Gastroesophageal sphincter (tissue), 4 donors: ENCODE measurements around the gene LIX1. TPM values are rescaled to one million over a fixed set of nuclear protein-coding genes. Genes with fewer than 3 reads are reported as not detected.

ENCODE experiments used
- ATAC-seq: fragments of 150-250 bp; one replicate; pipeline ENCODE4 v1.9.1; 2016; ENCODE audit warnings: mild to moderate bottlenecking, moderate library complexity
- H3K27ac ChIP-seq, 4 donors: fragments of 200-600 bp; sonication (generic) in 3 of 4; 1 replicate in 3 of 4; 2 replicates in 1 of 4; pipeline ENCODE4 v1.5.1; 2016 to 2019
- H3K27me3 ChIP-seq: fragments of 200-600 bp; sonication (generic); one replicate; pipeline ENCODE4 v1.5.1; 2019
- H3K36me3 ChIP-seq, 2 donors: fragments of 200-600 bp; sonication (generic); one replicate each; pipeline ENCODE4 v1.5.1; 2019; ENCODE audit warnings: control low read depth in 1 of 2
- H3K4me1 ChIP-seq, 3 donors: fragments of 200-600 bp; sonication (generic); 1 replicate in 2 of 3; 2 replicates in 1 of 3; pipeline ENCODE4 v1.5.1; 2016 to 2019; ENCODE audit warnings: control low read depth in 2 of 3
- H3K4me3 ChIP-seq, 2 donors: fragments of 200-600 bp; sonication (generic); one replicate each; pipeline ENCODE4 v1.5.1; 2019; ENCODE audit warnings: mild to moderate bottlenecking in 1 of 2, moderate library complexity in 1 of 2
- H3K9me3 ChIP-seq, 3 donors: fragments of 200-600 bp; sonication (generic); one replicate each; pipeline ENCODE4 v1.5.1; 2017 to 2019; ENCODE audit warnings: control low read depth in 2 of 3
- CTCF ChIP-seq, 4 experiments: fragments of 200-600 bp in 2 of 4; fragments of 450-650 bp in 2 of 4; sonication (generic) in 1 of 4; IDR thresholded peaks; one replicate each; pipeline ENCODE4 v1.5.1; 2017 to 2019; ENCODE audit warnings: antibody characterized with exemption in 4 of 4, mild to moderate bottlenecking in 2 of 4, moderate library complexity in 2 of 4
- EP300 ChIP-seq: sonication (generic); formaldehyde crosslinking; IDR thresholded peaks from one replicate; pipeline ENCODE4 v1.6.1; 2017; ENCODE audit warnings: antibody characterized with exemption, mild to moderate bottlenecking
- POLR2A ChIP-seq, 2 donors: fragments of 450-650 bp; IDR thresholded peaks; one replicate each; pipeline ENCODE4 v1.6.1; 2017; ENCODE audit warnings: antibody characterized with exemption in 2 of 2, mild to moderate bottlenecking in 2 of 2, moderate library complexity in 1 of 2
- POLR2AphosphoS5 ChIP-seq: sonication (generic); formaldehyde crosslinking; IDR thresholded peaks from one replicate; pipeline ENCODE4 v1.6.1; 2017; ENCODE audit warnings: antibody characterized with exemption
- WGBS, 2 donors: methylation state at CpG; one replicate each; pipeline ENCODE4 v1.1.5; 2018; ENCODE audit warnings: low coverage in 1 of 2; 5-methylcytosine and 5-hydroxymethylcytosine counted together
- total RNA-seq, 4 donors: library from RNA; depleted of rRNA; stranded (reverse); fragments of >200 nt; gene quantifications; one replicate each; pipeline ENCODE4 v1.1.0, GENCODE V29; 2016

LIX1 gene
- total RNA-seq, 4 donors from 2014 or later, result 0.08 to 1.1 (median 0.67) TPM; not detected in 1

GRCh38 chr5:97111616-97112015 is 30.8 kb downstream of the LIX1 start:
- Histone ChIP-seq H3K9me3 (no peaks in the 10 kb centered on the region), H3K4me3 (no peak overlapping the region), H3K36me3 (no peaks in the 10 kb centered on the region), H3K27me3 (no peaks in the 10 kb centered on the region), H3K27ac (no peak overlapping the region), H3K4me1 (no peaks in the 10 kb centered on the region)
- 73 to 77% methylated on average over 4 of the region's 4 CpGs for WGBS, 2 donors
- no peak for TF ChIP-seq POLR2A (IDR thresholded peaks at IDR 0.05)
- no peak for TF ChIP-seq POLR2AphosphoS5
- no peak for TF ChIP-seq EP300
- TF ChIP-seq CTCF (IDR thresholded peaks at IDR 0.05), result no peak
- no peak for ATAC-seq

GRCh38 chr5:97111004-97111403 is 31.4 kb downstream of the LIX1 start:
- Histone ChIP-seq H3K27me3 (no peaks in the 10 kb centered on the region), H3K27ac (no peak overlapping the region), H3K36me3 (no peaks in the 10 kb centered on the region), H3K4me1 (no peaks in the 10 kb centered on the region), H3K9me3 (no peaks in the 10 kb centered on the region), H3K4me3 (no peak overlapping the region)
- TF ChIP-seq EP300 (no peak), CTCF (IDR thresholded peaks at IDR 0.05) (no peak), POLR2A (IDR thresholded peaks at IDR 0.05) (no peak), POLR2AphosphoS5 (no peak)
- WGBS, 2 donors, result 83 to 89% methylated on average over 5 of the region's 5 CpGs
- no peak for ATAC-seq

- WGBS, 2 donors, result 85 to 93% methylated on average over 6 to 7 of the region's 7 CpGs
- Histone ChIP-seq H3K27me3 (no peaks in the 10 kb centered on the region), H3K4me1 (no peaks in the 10 kb centered on the region), H3K4me3 (no peak overlapping the region), H3K36me3 (no peaks in the 10 kb centered on the region), H3K9me3 (no peaks in the 10 kb centered on the region), H3K27ac (no peak overlapping the region)
- TF ChIP-seq POLR2A (IDR thresholded peaks at IDR 0.05) (no peak), CTCF (IDR thresholded peaks at IDR 0.05) (no peak), EP300 (no peak), POLR2AphosphoS5 (no peak)
- ATAC-seq, result no peak
Observed at GRCh38 chr5:97107318-97107717, 35.1 kb downstream of the LIX1 start.

- H3K36me3 ChIP-seq, result no peaks in the 10 kb centered on the region
- WGBS, 2 donors, result 72 to 82% methylated on average over 2 of the region's 2 CpGs
- TF ChIP-seq POLR2A (IDR thresholded peaks at IDR 0.05) (no peak), EP300 (no peak), POLR2AphosphoS5 (no peak), CTCF (IDR thresholded peaks at IDR 0.05) (no peak)
- H3K27me3 ChIP-seq, result no peaks in the 10 kb centered on the region
- H3K9me3 ChIP-seq, result no peaks in the 10 kb centered on the region
- no peaks in the 10 kb centered on the region for H3K4me1 ChIP-seq
- H3K4me3 ChIP-seq, result no peak overlapping the region
- ATAC-seq, result no peak
- no peak overlapping the region for H3K27ac ChIP-seq
Observed at GRCh38 chr5:97106216-97106581, 36.2 kb downstream of the LIX1 start.

- Histone ChIP-seq H3K27me3 (no peaks in the 10 kb centered on the region), H3K4me1 (no peaks in the 10 kb centered on the region), H3K36me3 (no peaks in the 10 kb centered on the region), H3K27ac (no peak overlapping the region), H3K4me3 (no peak overlapping the region), H3K9me3 (no peaks in the 10 kb centered on the region)
- TF ChIP-seq EP300 (no peak), POLR2AphosphoS5 (no peak), CTCF (IDR thresholded peaks at IDR 0.05) (no peak), POLR2A (IDR thresholded peaks at IDR 0.05) (no peak)
- no peak for ATAC-seq
- 71 to 84% methylated on average over 12 to 13 of the region's 13 CpGs for WGBS, 2 donors
Observed at GRCh38 chr5:97105501-97106215, 36.8 kb downstream of the LIX1 start.
